Loucy (cell line): Measurements from ENCODE around the gene LRG1.

Experiments used
- H2AFZ ChIP-seq: fragments of 200-600 bp; sonication (generic); 2 replicates; pipeline ENCODE4 v1.6.0; 2016; ENCODE audit warnings: antibody characterized with exemption, mild to moderate bottlenecking, low read length, moderate library complexity
- H3F3A ChIP-seq: fragments of 200-600 bp; 2 replicates; pipeline ENCODE4 v1.6.0; 2016; ENCODE audit warnings: antibody characterized with exemption, low read depth, mild to moderate bottlenecking
- H3K27me3 ChIP-seq: fragments of 200-600 bp; sonication (generic); 2 replicates; pipeline ENCODE4 v1.6.1; 2014; ENCODE audit warnings: low read length, mild to moderate bottlenecking; ENCODE audit not compliant: insufficient read depth, poor library complexity, severe bottlenecking
- H3K36me3 ChIP-seq: fragments of 200-600 bp; sonication (generic); 2 replicates; pipeline ENCODE4 v1.6.1; 2016; ENCODE audit warnings: low read length; ENCODE audit not compliant: insufficient read depth
- H3K4me1 ChIP-seq: fragments of 200-600 bp; sonication (generic); 2 replicates; pipeline ENCODE4 v1.5.1; 2014; ENCODE audit warnings: low read length, mild to moderate bottlenecking; ENCODE audit not compliant: insufficient read depth, poor library complexity, severe bottlenecking
- H3K4me2 ChIP-seq: fragments of 200-600 bp; sonication (generic); 2 replicates; pipeline ENCODE4 v1.6.0; 2014; ENCODE audit warnings: antibody characterized with exemption, low read length, low read depth, mild to moderate bottlenecking; ENCODE audit not compliant: poor library complexity, severe bottlenecking
- H3K4me3 ChIP-seq: fragments of 200-600 bp; sonication (generic); 2 replicates; pipeline ENCODE4 v1.5.1; 2014; ENCODE audit warnings: low read length, mild to moderate bottlenecking, mixed read lengths; ENCODE audit not compliant: poor library complexity, severe bottlenecking
- H3K79me2 ChIP-seq: fragments of 200-600 bp; sonication (generic); 2 replicates; pipeline ENCODE4 v1.6.1; 2014; ENCODE audit warnings: low read length; ENCODE audit not compliant: insufficient read depth
- H3K9ac ChIP-seq: fragments of 200-600 bp; sonication (generic); 2 replicates; pipeline ENCODE4 v1.6.0; 2014; ENCODE audit warnings: mild to moderate bottlenecking, low read depth, low read length, moderate library complexity; ENCODE audit not compliant: poor library complexity, severe bottlenecking
- H3K9me2 ChIP-seq: fragments of 200-600 bp; sonication (generic); replicated peaks from 2 replicates; pipeline ENCODE4 v1.6.1; 2016; ENCODE audit warnings: low read depth, low read length, mixed read lengths
- H3K9me3 ChIP-seq: fragments of 200-600 bp; sonication (generic); 2 replicates; pipeline ENCODE4 v1.6.1; 2014; ENCODE audit warnings: mild to moderate bottlenecking, antibody characterized with exemption, low read length, low read depth; ENCODE audit not compliant: insufficient read depth
- H4K20me1 ChIP-seq: fragments of 200-600 bp; sonication (generic); 2 replicates; pipeline ENCODE4 v1.6.0; 2014; ENCODE audit warnings: antibody characterized with exemption, low read length, mild to moderate bottlenecking; ENCODE audit not compliant: insufficient read depth, poor library complexity, severe bottlenecking
- CTCF ChIP-seq: fragments of 200-600 bp; sonication (generic); conservative IDR thresholded peaks from 2 replicates; pipeline ENCODE4 v1.5.1; 2014; ENCODE audit warnings: mild to moderate bottlenecking, antibody characterized with exemption, low read length
- EZH2phosphoT487 ChIP-seq: fragments of 200-600 bp; IDR thresholded peaks from 2 replicates; pipeline ENCODE4 v1.6.1; 2018; ENCODE audit warnings: antibody characterized with exemption, mild to moderate bottlenecking, moderate library complexity, borderline replicate concordance

LRG1 gene

GRCh38 chr19:4553775-4554174 is 13.9 kb upstream of the LRG1 start:
- Histone ChIP-seq H3K4me1 (no peaks in the 10 kb centered on the region), H3K27me3 (no peaks in the 10 kb centered on the region), H3K9me3 (no peaks in the 10 kb centered on the region), H3K79me2 (no peaks in the 10 kb centered on the region), H3K36me3 (no peaks in the 10 kb centered on the region), H2AFZ (no peak overlapping the region), H3F3A (no peaks in the 10 kb centered on the region), H4K20me1 (no peaks in the 10 kb centered on the region), H3K4me2 (no peak overlapping the region), H3K4me3 (no peak overlapping the region), H3K9ac (no peak overlapping the region), H3K9me2 (no peaks in the 10 kb centered on the region)
- no peak for TF ChIP-seq EZH2phosphoT487
- TF ChIP-seq CTCF: no peak

- Histone ChIP-seq H2AFZ (no peak overlapping the region), H3K4me3 (no peak overlapping the region), H3K27me3 (no peaks in the 10 kb centered on the region), H3K4me1 (no peaks in the 10 kb centered on the region), H4K20me1 (no peaks in the 10 kb centered on the region), H3K9ac (no peak overlapping the region), H3K4me2 (no peak overlapping the region), H3K36me3 (no peaks in the 10 kb centered on the region), H3F3A (no peaks in the 10 kb centered on the region), H3K9me3 (no peaks in the 10 kb centered on the region), H3K9me2 (no peaks in the 10 kb centered on the region), H3K79me2 (no peaks in the 10 kb centered on the region)
- TF ChIP-seq CTCF (no peak), EZH2phosphoT487 (no peak)
Measured at GRCh38 chr19:4553092-4553695, 13.4 kb upstream of the LRG1 start.

- H3K36me3 ChIP-seq: no peaks in the 10 kb centered on the region
Measured at GRCh38 chr19:4552525-4552819, 12.6 kb upstream of the LRG1 start.

More at GRCh38 chr19:4552525-4552819, 12.6 kb upstream of the LRG1 start:
- no peak overlapping the region for H3K4me3 ChIP-seq
- TF ChIP-seq EZH2phosphoT487: no peak
- no peak for TF ChIP-seq CTCF
- no peaks in the 10 kb centered on the region for H4K20me1 ChIP-seq
- H3K4me2 ChIP-seq: no peak overlapping the region
- H3K9me3 ChIP-seq: no peaks in the 10 kb centered on the region
- no peaks in the 10 kb centered on the region for H3K9me2 ChIP-seq
- H3K27me3 ChIP-seq: no peaks in the 10 kb centered on the region
- no peaks in the 10 kb centered on the region for H3K79me2 ChIP-seq
- no peak overlapping the region for H3K9ac ChIP-seq
- no peak overlapping the region for H2AFZ ChIP-seq
- H3K4me1 ChIP-seq: no peaks in the 10 kb centered on the region
- H3F3A ChIP-seq: no peaks in the 10 kb centered on the region
